GM12878 (cell line): Measurements from ENCODE around the gene SLCO4C1. TPM values are rescaled to one million over a fixed set of nuclear protein-coding genes. Genes with fewer than 3 reads are reported as not detected.

ENCODE experiments used
- ATAC-seq: fragments of 200-7000 bp; cut with Tn5 transposase; 3 replicates; pipeline ENCODE4 v1.9.1; 2020; ENCODE audit warnings: mild to moderate bottlenecking, moderate library complexity
- BruUV-seq: library from RNA; stranded (reverse); fragments of 400-500 nt; replicated peaks from 2 replicates; lab custom pipeline; 2021; lab: Mats Ljungman, UMichigan
- CTCF ChIA-PET: fragments of 300-600 bp; sonication (Branson Sonifier 250); formaldehyde crosslinking; extraction: SDS; loops from one replicate; lab custom pipeline; 2021; ENCODE audit warnings: inconsistent platforms; lab: Yijun Ruan, JAX
- POLR2A ChIA-PET: fragments of 350-600 bp; formaldehyde crosslinking; extraction: SDS; loops from one replicate; lab custom pipeline; 2021; ENCODE audit warnings: inconsistent platforms; lab: Charles Lee
- RAD21 ChIA-PET: fragments of 300-600 bp; sonication (Branson Sonifier 250); formaldehyde crosslinking; loops from one replicate; lab custom pipeline; 2023; ENCODE audit warnings: antibody characterized with exemption; ENCODE audit not compliant: unreplicated experiment; lab: Charles Lee
- SMC1A ChIA-PET: fragments of 300-600 bp; sonication (Branson Sonifier 250); formaldehyde crosslinking; loops from one replicate; lab custom pipeline; 2023; ENCODE audit not compliant: unreplicated experiment, uncharacterized antibody; lab: Charles Lee
- DNase-seq: peaks from one replicate; pipeline ENCODE4 v3.0.0-alpha.2; 2011; ENCODE audit warnings: low read depth, low spot score
- FAIRE-seq: peaks from 3 replicates; lab custom pipeline; 2011; peaks lifted over from hg19 to GRCh38; lab: Jason Lieb, UNC
- H2AFZ ChIP-seq: 2 replicates; pipeline ENCODE4 v1.6.0; 2011; ENCODE audit warnings: low read depth, low read length, control low read depth; ENCODE audit not compliant: control insufficient read depth
- H3K27ac ChIP-seq: 2 replicates; pipeline ENCODE4 v1.5.1; 2011; ENCODE audit warnings: control low read depth; ENCODE audit not compliant: control insufficient read depth, insufficient read depth
- H3K27me3 ChIP-seq, 2 experiments: replicated peaks in 1 of 2; 2 replicates each; pipeline versions ENCODE4 v1.6.0 to v1.6.1; 2011; ENCODE audit warnings: low read length in 1 of 2; ENCODE audit not compliant: control insufficient read depth in 2 of 2, insufficient read depth in 2 of 2
- H3K36me3 ChIP-seq, 2 experiments: 2 replicates each; pipeline ENCODE4 v1.5.1; 2011; ENCODE audit warnings: low read length in 1 of 2; ENCODE audit not compliant: control insufficient read depth in 2 of 2, insufficient read depth in 2 of 2
- H3K4me1 ChIP-seq: 2 replicates; pipeline ENCODE4 v1.6.1; 2011; ENCODE audit warnings: mild to moderate bottlenecking, low read length, moderate library complexity, mixed read lengths; ENCODE audit not compliant: control insufficient read depth, insufficient read depth
- H3K4me2 ChIP-seq: 2 replicates; pipeline ENCODE4 v1.6.0; 2011; ENCODE audit warnings: control low read depth; ENCODE audit not compliant: control insufficient read depth, insufficient read depth
- H3K4me3 ChIP-seq: fragments of 200-600 bp; sonication (generic); 2 replicates; pipeline ENCODE4 v1.5.1; 2016
- H3K79me2 ChIP-seq: 2 replicates; pipeline ENCODE4 v1.6.0; 2011; ENCODE audit warnings: low read length; ENCODE audit not compliant: control insufficient read depth, insufficient read depth
- H3K9ac ChIP-seq: 2 replicates; pipeline ENCODE4 v1.8.0; 2011; ENCODE audit warnings: low read length, control low read depth, mixed read lengths; ENCODE audit not compliant: control insufficient read depth, insufficient read depth
- H3K9me3 ChIP-seq: replicated peaks from 3 replicates; pipeline ENCODE4 v1.5.1; 2011; ENCODE audit warnings: mild to moderate bottlenecking, low read length; ENCODE audit not compliant: control insufficient read depth, insufficient read depth
- H4K20me1 ChIP-seq: 2 replicates; pipeline ENCODE4 v1.6.0; 2011; ENCODE audit not compliant: control insufficient read depth, insufficient read depth
- ATF7 ChIP-seq: fragments of 450-650 bp; IDR thresholded peaks from 2 replicates; pipeline ENCODE4 v1.6.1; 2016; ENCODE audit warnings: low read depth, mild to moderate bottlenecking
- BACH1 ChIP-seq: fragments of 450-650 bp; IDR thresholded peaks from 2 replicates; pipeline ENCODE4 v1.6.1; 2017; ENCODE audit warnings: mild to moderate bottlenecking, borderline replicate concordance
- CHD4 ChIP-seq: fragments of 200-600 bp; sonication (generic); IDR thresholded peaks from 2 replicates; pipeline ENCODE4 v1.6.1; 2016; ENCODE audit warnings: mild to moderate bottlenecking
- KDM1A ChIP-seq: fragments of 200-600 bp; sonication (generic); IDR thresholded peaks from 2 replicates; pipeline ENCODE4 v1.6.1; 2016; ENCODE audit warnings: borderline replicate concordance
- MYC ChIP-seq: IDR thresholded peaks from 2 replicates; pipeline ENCODE4 v1.6.1; 2011; ENCODE audit warnings: mild to moderate bottlenecking, low read length, moderate library complexity, inconsistent platforms; ENCODE audit not compliant: insufficient read depth, insufficient replicate concordance, insufficient read length, severe bottlenecking
- NR2C2 ChIP-seq: IDR thresholded peaks from 2 replicates; pipeline ENCODE4 v1.6.1; 2011; ENCODE audit warnings: borderline replicate concordance, low read depth; ENCODE audit not compliant: control insufficient read depth, insufficient read length
- SMAD1 ChIP-seq: fragments of 450-650 bp; IDR thresholded peaks from 2 replicates; pipeline ENCODE4 v1.6.1; 2018; ENCODE audit warnings: mild to moderate bottlenecking, low read depth; ENCODE audit not compliant: partially characterized antibody
- SUPT20H ChIP-seq: IDR thresholded peaks from 2 replicates; pipeline ENCODE4 v1.6.1; 2011; ENCODE audit warnings: low read depth, mild to moderate bottlenecking, low read length, moderate library complexity, borderline replicate concordance; ENCODE audit not compliant: control insufficient read depth
- SUZ12 ChIP-seq: fragments of 200-600 bp; sonication (generic); IDR thresholded peaks from one replicate; pipeline ENCODE4 v1.6.1; 2018; ENCODE audit warnings: antibody characterized with exemption, mild to moderate bottlenecking; ENCODE audit not compliant: unreplicated experiment
- YY1 ChIP-seq: IDR thresholded peaks from 2 replicates; pipeline ENCODE4 v1.6.1; 2011; ENCODE audit warnings: low read depth, mild to moderate bottlenecking, low read length
- ZNF384 ChIP-seq: IDR thresholded peaks from 2 replicates; pipeline ENCODE4 v1.6.1; 2012; ENCODE audit warnings: low read depth, mild to moderate bottlenecking, low read length, improper control_type of control experiment, borderline replicate concordance
- ZNF622 ChIP-seq: fragments of 450-650 bp; IDR thresholded peaks from 2 replicates; pipeline ENCODE4 v1.6.1; 2017; ENCODE audit warnings: mild to moderate bottlenecking, inconsistent platforms
- WGBS: methylation state at CpG from one replicate; pipeline ENCODE4 v1.1.6; 2016; ENCODE audit warnings: low lambda C conversion rate; ENCODE audit not compliant: insufficient replicate concordance, insufficient coverage; ENCODE audit errors: missing lambda C conversion rate; 5-methylcytosine and 5-hydroxymethylcytosine counted together
- in situ Hi-C: fragments of 300-500 bp; cut with MboI; formaldehyde crosslinking; loops from 9 replicates; pipeline ENCODE4 v1.14.3; 2018; ENCODE audit warnings: mixed read lengths
- intact Hi-C: fragments of 100-400 bp; cut with micrococcal nuclease; formaldehyde crosslinking; loops from one replicate; pipeline ENCODE4 v1.14.2; 2022; ENCODE audit not compliant: unreplicated experiment
- polyA plus RNA-seq, 11 experiments: library from polyadenylated mRNA; depleted of rRNA in 4 of 11; unstranded in 6 of 11; stranded (reverse) in 5 of 11; fragments of >200 nt; fragmentation: Nextera tagmentation in 4 of 11; fragmentation: Illumina TruSeq in 1 of 11; extraction: Ambion mirVana in 4 of 11; extraction: Trizol in 1 of 11; gene quantifications; 1 replicate in 1 of 11; 2 replicates in 10 of 11; pipeline versions ENCODE4 v1.2.1 to v1.2.3, GENCODE V29; 2011 to 2016; ENCODE audit warnings: inconsistent platforms in 2 of 11, missing spikeins in 2 of 11, low read depth in 1 of 11
- total RNA-seq, 4 experiments: library from RNA; depleted of rRNA in 3 of 4; stranded (reverse); fragments of >200 nt in 3 of 4; fragmentation: Illumina TruSeq in 1 of 4; extraction: Trizol in 1 of 4; gene quantifications; 2 replicates each; pipeline versions ENCODE4 v1.2.1 to v1.2.3, GENCODE V29; 2013 to 2021
- TF ChIP-seq, protein P1 (sequence below): IDR thresholded peaks from 2 replicates; pipeline ENCODE4 v1.6.1; 2012; ENCODE audit warnings: mild to moderate bottlenecking, low read depth, low read length
- TF ChIP-seq, protein P2 (sequence below): fragments of 450-650 bp; IDR thresholded peaks from 2 replicates; pipeline ENCODE4 v1.6.1; 2017; ENCODE audit warnings: mild to moderate bottlenecking, moderate library complexity
- TF ChIP-seq, protein P3 (sequence below): fragments of 450-650 bp; IDR thresholded peaks from 2 replicates; pipeline ENCODE4 v1.6.1; 2018; ENCODE audit warnings: mild to moderate bottlenecking, low read depth, moderate library complexity; ENCODE audit not compliant: partially characterized antibody

SLCO4C1 gene
- total and polyA plus RNA-seq, 10 of the 15 experiments (the other 5 are each of a cell fraction or from before 2014, with no cell fraction given) = 0.12 to 3.9 (median 0.83) TPM

DNA sequence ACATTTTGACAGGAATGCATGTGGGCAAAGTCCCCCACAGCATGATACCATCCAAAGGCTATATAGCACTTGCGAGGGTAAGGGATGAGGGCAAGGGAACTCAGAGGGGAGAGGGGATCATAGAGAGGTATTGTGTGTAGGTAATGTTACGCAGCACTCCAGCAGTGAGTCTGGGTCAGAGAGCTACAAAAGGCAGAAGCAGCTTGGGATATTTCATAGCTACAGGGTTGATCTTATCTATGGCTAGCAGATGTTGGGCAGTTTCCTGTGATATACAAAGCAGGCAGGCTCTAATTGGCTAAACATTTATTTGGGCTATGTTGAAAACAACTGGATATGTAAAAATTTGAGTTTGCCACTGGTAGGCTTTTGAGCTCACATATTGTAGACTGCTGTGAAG lies 17.8 kb upstream of the SLCO4C1 start:
- Histone ChIP-seq H3K9me3 (no peaks in the 10 kb centered on the region), H3K27me3 (no peaks in the 10 kb centered on the region), H3K4me1 (no peaks in the 10 kb centered on the region), H3K36me3 (no peaks in the 10 kb centered on the region), H2AFZ (no peak overlapping the region), H3K27ac (no peak overlapping the region), H3K4me3 (no peak overlapping the region), H3K4me2 (no peak overlapping the region), H3K79me2 (no peaks in the 10 kb centered on the region), H3K9ac (no peak overlapping the region), H4K20me1 (no peaks in the 10 kb centered on the region)
- POLR2A ChIA-PET = no interaction called here
- FAIRE-seq = no peak
- ATAC-seq = no peak
- CTCF ChIA-PET = no interaction called here
- in situ Hi-C loops (no loop called here), intact Hi-C loops (no loop called here)
- no TSS peak for BruUV-seq
- SMC1A ChIA-PET = interaction anchor here (0.6 to 1.7 kb wide), 2 partner anchors 10 to 66 kb away, joined by 3 to 4 read pairs; no protein-coding TSS in a partner anchor
- DNase-seq = no peak
- 92% methylated on average over 1 of the region's 2 CpGs for WGBS
- RAD21 ChIA-PET = no interaction called here
- TF ChIP-seq ZNF622 = no peak
- TF ChIP-seq CHD4 = no peak
- TF ChIP-seq ATF7 = no peak
- no peak for TF ChIP-seq BACH1
- no peak for TF ChIP-seq KDM1A
- TF ChIP-seq SUZ12 = no peak
- no peak for TF ChIP-seq MYC
- TF ChIP-seq SUPT20H = no peak
- TF ChIP-seq, protein P1, sequence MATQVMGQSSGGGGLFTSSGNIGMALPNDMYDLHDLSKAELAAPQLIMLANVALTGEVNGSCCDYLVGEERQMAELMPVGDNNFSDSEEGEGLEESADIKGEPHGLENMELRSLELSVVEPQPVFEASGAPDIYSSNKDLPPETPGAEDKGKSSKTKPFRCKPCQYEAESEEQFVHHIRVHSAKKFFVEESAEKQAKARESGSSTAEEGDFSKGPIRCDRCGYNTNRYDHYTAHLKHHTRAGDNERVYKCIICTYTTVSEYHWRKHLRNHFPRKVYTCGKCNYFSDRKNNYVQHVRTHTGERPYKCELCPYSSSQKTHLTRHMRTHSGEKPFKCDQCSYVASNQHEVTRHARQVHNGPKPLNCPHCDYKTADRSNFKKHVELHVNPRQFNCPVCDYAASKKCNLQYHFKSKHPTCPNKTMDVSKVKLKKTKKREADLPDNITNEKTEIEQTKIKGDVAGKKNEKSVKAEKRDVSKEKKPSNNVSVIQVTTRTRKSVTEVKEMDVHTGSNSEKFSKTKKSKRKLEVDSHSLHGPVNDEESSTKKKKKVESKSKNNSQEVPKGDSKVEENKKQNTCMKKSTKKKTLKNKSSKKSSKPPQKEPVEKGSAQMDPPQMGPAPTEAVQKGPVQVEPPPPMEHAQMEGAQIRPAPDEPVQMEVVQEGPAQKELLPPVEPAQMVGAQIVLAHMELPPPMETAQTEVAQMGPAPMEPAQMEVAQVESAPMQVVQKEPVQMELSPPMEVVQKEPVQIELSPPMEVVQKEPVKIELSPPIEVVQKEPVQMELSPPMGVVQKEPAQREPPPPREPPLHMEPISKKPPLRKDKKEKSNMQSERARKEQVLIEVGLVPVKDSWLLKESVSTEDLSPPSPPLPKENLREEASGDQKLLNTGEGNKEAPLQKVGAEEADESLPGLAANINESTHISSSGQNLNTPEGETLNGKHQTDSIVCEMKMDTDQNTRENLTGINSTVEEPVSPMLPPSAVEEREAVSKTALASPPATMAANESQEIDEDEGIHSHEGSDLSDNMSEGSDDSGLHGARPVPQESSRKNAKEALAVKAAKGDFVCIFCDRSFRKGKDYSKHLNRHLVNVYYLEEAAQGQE = no peak
- TF ChIP-seq, protein P2, sequence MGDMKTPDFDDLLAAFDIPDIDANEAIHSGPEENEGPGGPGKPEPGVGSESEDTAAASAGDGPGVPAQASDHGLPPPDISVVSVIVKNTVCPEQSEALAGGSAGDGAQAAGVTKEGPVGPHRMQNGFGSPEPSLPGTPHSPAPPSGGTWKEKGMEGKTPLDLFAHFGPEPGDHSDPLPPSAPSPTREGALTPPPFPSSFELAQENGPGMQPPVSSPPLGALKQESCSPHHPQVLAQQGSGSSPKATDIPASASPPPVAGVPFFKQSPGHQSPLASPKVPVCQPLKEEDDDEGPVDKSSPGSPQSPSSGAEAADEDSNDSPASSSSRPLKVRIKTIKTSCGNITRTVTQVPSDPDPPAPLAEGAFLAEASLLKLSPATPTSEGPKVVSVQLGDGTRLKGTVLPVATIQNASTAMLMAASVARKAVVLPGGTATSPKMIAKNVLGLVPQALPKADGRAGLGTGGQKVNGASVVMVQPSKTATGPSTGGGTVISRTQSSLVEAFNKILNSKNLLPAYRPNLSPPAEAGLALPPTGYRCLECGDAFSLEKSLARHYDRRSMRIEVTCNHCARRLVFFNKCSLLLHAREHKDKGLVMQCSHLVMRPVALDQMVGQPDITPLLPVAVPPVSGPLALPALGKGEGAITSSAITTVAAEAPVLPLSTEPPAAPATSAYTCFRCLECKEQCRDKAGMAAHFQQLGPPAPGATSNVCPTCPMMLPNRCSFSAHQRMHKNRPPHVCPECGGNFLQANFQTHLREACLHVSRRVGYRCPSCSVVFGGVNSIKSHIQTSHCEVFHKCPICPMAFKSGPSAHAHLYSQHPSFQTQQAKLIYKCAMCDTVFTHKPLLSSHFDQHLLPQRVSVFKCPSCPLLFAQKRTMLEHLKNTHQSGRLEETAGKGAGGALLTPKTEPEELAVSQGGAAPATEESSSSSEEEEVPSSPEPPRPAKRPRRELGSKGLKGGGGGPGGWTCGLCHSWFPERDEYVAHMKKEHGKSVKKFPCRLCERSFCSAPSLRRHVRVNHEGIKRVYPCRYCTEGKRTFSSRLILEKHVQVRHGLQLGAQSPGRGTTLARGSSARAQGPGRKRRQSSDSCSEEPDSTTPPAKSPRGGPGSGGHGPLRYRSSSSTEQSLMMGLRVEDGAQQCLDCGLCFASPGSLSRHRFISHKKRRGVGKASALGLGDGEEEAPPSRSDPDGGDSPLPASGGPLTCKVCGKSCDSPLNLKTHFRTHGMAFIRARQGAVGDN = no peak
- no peak for TF ChIP-seq YY1
- TF ChIP-seq ZNF384 = no peak
- TF ChIP-seq, protein P3, sequence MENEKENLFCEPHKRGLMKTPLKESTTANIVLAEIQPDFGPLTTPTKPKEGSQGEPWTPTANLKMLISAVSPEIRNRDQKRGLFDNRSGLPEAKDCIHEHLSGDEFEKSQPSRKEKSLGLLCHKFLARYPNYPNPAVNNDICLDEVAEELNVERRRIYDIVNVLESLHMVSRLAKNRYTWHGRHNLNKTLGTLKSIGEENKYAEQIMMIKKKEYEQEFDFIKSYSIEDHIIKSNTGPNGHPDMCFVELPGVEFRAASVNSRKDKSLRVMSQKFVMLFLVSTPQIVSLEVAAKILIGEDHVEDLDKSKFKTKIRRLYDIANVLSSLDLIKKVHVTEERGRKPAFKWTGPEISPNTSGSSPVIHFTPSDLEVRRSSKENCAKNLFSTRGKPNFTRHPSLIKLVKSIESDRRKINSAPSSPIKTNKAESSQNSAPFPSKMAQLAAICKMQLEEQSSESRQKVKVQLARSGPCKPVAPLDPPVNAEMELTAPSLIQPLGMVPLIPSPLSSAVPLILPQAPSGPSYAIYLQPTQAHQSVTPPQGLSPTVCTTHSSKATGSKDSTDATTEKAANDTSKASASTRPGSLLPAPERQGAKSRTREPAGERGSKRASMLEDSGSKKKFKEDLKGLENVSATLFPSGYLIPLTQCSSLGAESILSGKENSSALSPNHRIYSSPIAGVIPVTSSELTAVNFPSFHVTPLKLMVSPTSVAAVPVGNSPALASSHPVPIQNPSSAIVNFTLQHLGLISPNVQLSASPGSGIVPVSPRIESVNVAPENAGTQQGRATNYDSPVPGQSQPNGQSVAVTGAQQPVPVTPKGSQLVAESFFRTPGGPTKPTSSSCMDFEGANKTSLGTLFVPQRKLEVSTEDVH = no peak
- TF ChIP-seq SMAD1 = no peak
- no peak for TF ChIP-seq NR2C2
